GOT3 (cell line): Measurements from ENCODE around the gene SPINK6.

Source experiments
- DNase-seq: peaks from one replicate; lab custom pipeline; 2025; ENCODE audit warnings: mixed read lengths; lab: John Stamatoyannopoulos, UW

SPINK6 gene

GRCh38 chr5:148224117-148224742 is 21.4 kb downstream of the SPINK6 start:
- DNase-seq, result no peak

DNA sequence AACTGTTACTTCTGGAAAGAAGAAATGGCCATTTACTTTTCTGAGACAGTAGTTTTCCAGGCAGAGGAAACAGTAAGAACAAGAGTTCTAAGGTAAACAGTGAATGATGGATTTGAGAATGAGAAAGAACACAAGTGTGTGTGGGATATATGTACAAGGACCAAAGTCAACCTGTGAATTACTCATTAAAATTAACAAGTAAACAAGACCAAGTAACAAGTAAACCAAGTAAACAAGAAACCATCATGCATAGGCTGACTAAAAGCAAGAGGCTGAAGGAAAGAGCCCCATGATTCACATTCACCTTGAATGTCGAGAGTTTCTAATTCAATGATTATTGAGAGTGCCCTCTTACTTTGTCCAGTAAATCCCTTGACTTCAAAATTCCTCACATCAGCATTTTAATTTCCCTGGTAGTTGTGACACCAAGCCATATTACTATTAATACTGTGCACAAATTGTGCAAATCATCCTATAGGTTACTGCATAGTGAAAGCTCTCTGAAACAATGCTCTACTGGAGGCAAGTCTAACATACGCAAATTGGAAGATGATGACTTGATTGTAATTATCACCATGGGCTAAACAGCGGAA is 25.6 kb downstream of the SPINK6 start:
- DNase-seq, result no peak

DNA sequence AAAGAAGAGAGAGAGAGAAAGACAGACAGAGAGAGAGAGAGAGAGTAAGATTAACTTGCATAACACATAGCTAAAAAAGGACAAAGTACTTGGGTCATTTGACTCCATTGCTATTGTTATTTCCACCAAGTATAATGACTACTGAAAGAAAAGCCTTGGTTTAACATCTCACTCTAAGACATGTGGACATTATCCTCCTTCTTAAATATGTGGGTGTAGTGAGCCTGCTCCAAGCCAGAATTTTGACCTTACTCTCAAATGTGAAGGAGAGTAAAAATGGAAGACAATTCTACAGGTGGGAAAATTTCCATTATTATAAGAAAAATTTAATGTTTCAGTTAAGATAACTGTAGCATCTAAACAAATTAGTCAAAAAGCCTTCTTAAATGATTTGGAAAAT is 27.0 kb downstream of the SPINK6 start:
- no peak for DNase-seq

DNA sequence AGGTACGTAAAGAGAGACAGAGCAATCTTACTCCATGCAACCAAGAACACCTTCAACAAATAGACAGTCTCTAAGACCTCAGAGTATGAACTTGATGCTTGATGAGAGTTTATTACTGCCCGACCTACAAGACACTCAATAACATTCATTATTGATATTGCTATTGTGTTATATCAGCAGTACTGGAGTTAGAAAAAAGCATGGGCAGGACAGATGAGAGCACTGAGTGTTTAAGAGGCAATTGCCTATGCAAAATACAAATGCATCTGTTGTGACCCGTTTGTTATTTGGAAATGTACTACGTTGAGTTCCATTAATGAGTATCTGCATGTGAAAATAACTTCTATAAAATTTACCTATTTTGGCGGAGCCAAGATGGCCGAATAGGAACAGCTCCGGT is 27.4 kb downstream of the SPINK6 start:
- no peak for DNase-seq

- DNase-seq, result no peak
These were observed 35.1 kb downstream of the SPINK6 start for GRCh38 chr5:148237785-148238417.

GRCh38 chr5:148238418-148238794 is 35.6 kb downstream of the SPINK6 start, which contains the start of gene MARCOL:
MARCOL (plus strand) TSS chr5:148238525; CDS start chr5:148238598, 73 bp downstream.
- no peak for DNase-seq

GRCh38 chr5:148248894-148249293 is 46.1 kb downstream of the SPINK6 start:
- DNase-seq, result no peak

DNA sequence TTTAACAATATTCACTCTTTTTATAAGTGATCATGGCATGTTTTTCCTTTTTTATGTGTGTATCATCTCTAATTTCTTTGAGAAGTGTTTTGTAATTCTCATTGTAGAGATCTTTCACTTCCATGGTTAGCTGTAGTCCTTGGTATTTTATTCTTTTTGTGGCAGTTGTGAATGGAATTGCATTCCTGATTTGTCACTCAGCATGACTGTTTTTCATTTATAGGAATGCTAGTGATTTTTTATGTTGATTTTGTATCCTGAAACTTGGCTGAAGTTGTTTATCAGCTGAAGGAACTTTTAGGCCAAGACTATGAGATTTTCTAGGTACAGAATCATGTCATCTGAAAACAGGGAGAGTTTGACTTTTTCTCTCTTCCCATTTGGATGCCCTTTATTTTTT is 52.6 kb downstream of the SPINK6 start:
- no peak for DNase-seq

GRCh38 chr5:148259288-148259687 is 56.4 kb downstream of the SPINK6 start:
- DNase-seq, result no peak

DNA sequence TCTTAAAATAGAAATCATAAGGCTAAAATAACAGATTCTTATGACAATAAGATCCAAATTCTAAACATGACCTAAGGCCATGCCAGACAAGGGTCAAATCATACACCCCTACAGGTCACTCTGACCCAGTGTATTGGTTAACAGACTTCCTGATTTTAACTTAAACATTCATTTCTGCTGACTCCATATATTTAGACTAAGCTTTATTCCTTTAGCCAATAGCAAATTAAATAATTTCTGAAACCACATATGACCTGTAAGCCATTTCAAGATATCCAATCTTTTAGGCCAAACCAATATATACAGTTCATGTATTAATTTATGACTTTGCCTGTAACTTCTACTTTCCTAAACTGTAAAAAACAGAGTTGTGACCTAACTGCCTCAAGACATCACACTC is 58.4 kb downstream of the SPINK6 start:
- no peak for DNase-seq
